OCI-LY7 (cell line): Measurements from ENCODE around the gene WIZ. TPM values are rescaled to one million over a fixed set of nuclear protein-coding genes. Genes with fewer than 3 reads are reported as not detected.
A peak's percentile ranks its signal among the peaks of the same experiment; 100 is the strongest.
"Not testable (repeated sequence)": the region's sequence is repeated elsewhere in the genome, so short reads cannot be mapped to it uniquely, and the experiment has no call there.

ENCODE experiments used
- BruUV-seq: library from RNA; stranded (reverse); fragments of 400-500 nt; replicated peaks from 2 replicates; lab custom pipeline; 2021; lab: Mats Ljungman, UMichigan
- CTCF ChIA-PET: fragments of 300-600 bp; sonication (Branson Sonifier 250); formaldehyde crosslinking; loops from one replicate; lab custom pipeline; 2022; ENCODE audit warnings: antibody characterized with exemption; ENCODE audit not compliant: unreplicated experiment; lab: Charles Lee
- POLR2A ChIA-PET: fragments of 300-600 bp; sonication (Branson Sonifier 250); formaldehyde crosslinking; loops from one replicate; lab custom pipeline; 2022; ENCODE audit warnings: antibody characterized with exemption; lab: Charles Lee
- DNase-seq: peaks from one replicate; pipeline ENCODE4 v3.0.0-alpha.2; 2015; ENCODE audit warnings: low spot score
- H2AFZ ChIP-seq: fragments of 200-600 bp; sonication (generic), shearing (Covaris generic); 2 replicates; pipeline ENCODE4 v1.6.1; 2014; ENCODE audit warnings: mild to moderate bottlenecking, antibody characterized with exemption, low read length, moderate library complexity
- H3K27ac ChIP-seq: fragments of 200-600 bp; sonication (generic); 2 replicates; pipeline ENCODE4 v1.5.1; 2014; ENCODE audit warnings: mixed run types, low read depth, mild to moderate bottlenecking, moderate library complexity, low read length, inconsistent platforms; ENCODE audit not compliant: poor library complexity, severe bottlenecking
- H3K36me3 ChIP-seq: fragments of 200-600 bp; sonication (generic); 2 replicates; pipeline ENCODE4 v1.6.1; 2014; ENCODE audit warnings: mild to moderate bottlenecking, antibody characterized with exemption, low read length, moderate library complexity, mixed read lengths; ENCODE audit not compliant: insufficient read depth
- H3K4me1 ChIP-seq: fragments of 200-600 bp; sonication (generic); 2 replicates; pipeline ENCODE4 v1.5.1; 2014; ENCODE audit warnings: mild to moderate bottlenecking, low read length; ENCODE audit not compliant: insufficient read depth, poor library complexity, severe bottlenecking
- H3K4me2 ChIP-seq: fragments of 200-600 bp; sonication (generic); 2 replicates; pipeline ENCODE4 v1.6.1; 2014; ENCODE audit warnings: mild to moderate bottlenecking, low read length
- H3K4me3 ChIP-seq: fragments of 200-600 bp; sonication (generic); 2 replicates; pipeline ENCODE4 v1.5.1; 2014; ENCODE audit warnings: mild to moderate bottlenecking, low read depth, low read length; ENCODE audit not compliant: poor library complexity, severe bottlenecking
- H3K79me2 ChIP-seq: fragments of 200-600 bp; sonication (generic); 2 replicates; pipeline ENCODE4 v1.6.1; 2016; ENCODE audit warnings: low read depth, mild to moderate bottlenecking, low read length, moderate library complexity, mixed read lengths; ENCODE audit not compliant: insufficient read depth
- H3K9me2 ChIP-seq: fragments of 200-600 bp; sonication (generic); 2 replicates; pipeline ENCODE4 v1.6.1; 2016; ENCODE audit warnings: mild to moderate bottlenecking, low read length, mixed read lengths; ENCODE audit not compliant: insufficient read depth
- H3K9me3 ChIP-seq: fragments of 200-600 bp; sonication (generic); 2 replicates; pipeline ENCODE4 v1.6.1; 2014; ENCODE audit warnings: mild to moderate bottlenecking, mixed run types, low read length, mixed read lengths
- H4K20me1 ChIP-seq: fragments of 200-600 bp; sonication (generic); 2 replicates; pipeline ENCODE4 v1.6.1; 2014; ENCODE audit warnings: mild to moderate bottlenecking, antibody characterized with exemption, low read length, moderate library complexity, mixed read lengths; ENCODE audit not compliant: insufficient read depth
- EZH2phosphoT487 ChIP-seq: fragments of 200-600 bp; sonication (generic); IDR thresholded peaks from 2 replicates; pipeline ENCODE4 v1.6.1; 2018; ENCODE audit warnings: low read depth, borderline replicate concordance, mild to moderate bottlenecking, mixed run types, antibody characterized with exemption, low read length, moderate library complexity, mixed read lengths
- intact Hi-C: fragments of 100-400 bp; cut with micrococcal nuclease; formaldehyde crosslinking; loops from one replicate; pipeline ENCODE4 v1.10.0; 2022; ENCODE audit not compliant: unreplicated experiment
- total RNA-seq, 2 experiments: library from RNA; depleted of rRNA in 1 of 2; stranded (reverse); fragments of >200 nt in 1 of 2; shearing (Covaris generic) in 1 of 2; gene quantifications; 2 replicates each; pipeline ENCODE4 v1.2.3, GENCODE V29; 2014 to 2022
- TF ChIP-seq, protein P1 (sequence below): fragments of 200-600 bp; sonication (generic); conservative IDR thresholded peaks from 2 replicates; pipeline ENCODE4 v1.5.1; 2014; ENCODE audit warnings: mild to moderate bottlenecking, antibody characterized with exemption, low read length, moderate library complexity, mixed read lengths

WIZ gene
- total RNA-seq, 2 experiments from 2014 or later, result 16.4 to 35.9 TPM

DNA sequence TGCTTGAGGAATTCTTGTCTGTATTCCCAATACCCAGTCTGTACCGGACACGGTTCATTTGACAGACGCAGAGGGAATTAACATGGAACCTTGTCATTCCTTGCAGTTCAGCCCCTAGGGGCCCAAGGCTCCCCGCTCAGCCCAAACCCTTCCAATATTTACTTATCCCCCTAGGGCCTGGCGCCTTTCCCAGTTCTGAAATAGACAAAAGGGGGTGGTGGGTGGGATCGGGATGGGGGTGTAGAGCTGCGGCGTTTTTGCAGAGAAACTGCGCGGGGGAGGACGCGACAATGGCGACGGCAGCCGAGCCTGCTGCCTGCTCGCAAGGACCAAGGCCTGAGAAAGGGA lies 31.6 kb downstream of the WIZ start:
- Histone ChIP-seq H3K36me3 (peaks cover 44% of the 10 kb centered on the region), H3K27ac (peak overlapping the region; percentile 69), H4K20me1 (peaks cover 19% of the 10 kb centered on the region; the same call in 1 of the 2 replicates), H3K79me2 (peaks cover 51% of the 10 kb centered on the region), H2AFZ (peak overlapping the region; percentile 34; the same call in 1 of the 2 replicates), H3K9me3 (no peaks in the 10 kb centered on the region), H3K4me2 (peak overlapping the region; percentile 78), H3K4me1 (peaks cover 28% of the 10 kb centered on the region), H3K9me2 (no peaks in the 10 kb centered on the region), H3K4me3 (peak overlapping the region; percentile 84)
- CTCF ChIA-PET, result interaction anchor here (0.9 to 2.1 kb wide), 2 partner anchors 33 to 138 kb away, joined by 3 to 11 read pairs; no protein-coding TSS in a partner anchor
- intact Hi-C loops, result loop anchor here (2.0 to 5.0 kb wide), 2 partner anchors 39 to 86 kb away; partner anchors contain the start of genes AKAP8 and BRD4
- POLR2A ChIA-PET, result interaction anchor here (0.6 to 2.2 kb wide), 5 partner anchors 13 to 726 kb away, joined by 3 to 12 read pairs (median 4); partner anchors contain the start of gene AKAP8
- TF ChIP-seq EZH2phosphoT487, result no peak
- TF ChIP-seq, protein P1, sequence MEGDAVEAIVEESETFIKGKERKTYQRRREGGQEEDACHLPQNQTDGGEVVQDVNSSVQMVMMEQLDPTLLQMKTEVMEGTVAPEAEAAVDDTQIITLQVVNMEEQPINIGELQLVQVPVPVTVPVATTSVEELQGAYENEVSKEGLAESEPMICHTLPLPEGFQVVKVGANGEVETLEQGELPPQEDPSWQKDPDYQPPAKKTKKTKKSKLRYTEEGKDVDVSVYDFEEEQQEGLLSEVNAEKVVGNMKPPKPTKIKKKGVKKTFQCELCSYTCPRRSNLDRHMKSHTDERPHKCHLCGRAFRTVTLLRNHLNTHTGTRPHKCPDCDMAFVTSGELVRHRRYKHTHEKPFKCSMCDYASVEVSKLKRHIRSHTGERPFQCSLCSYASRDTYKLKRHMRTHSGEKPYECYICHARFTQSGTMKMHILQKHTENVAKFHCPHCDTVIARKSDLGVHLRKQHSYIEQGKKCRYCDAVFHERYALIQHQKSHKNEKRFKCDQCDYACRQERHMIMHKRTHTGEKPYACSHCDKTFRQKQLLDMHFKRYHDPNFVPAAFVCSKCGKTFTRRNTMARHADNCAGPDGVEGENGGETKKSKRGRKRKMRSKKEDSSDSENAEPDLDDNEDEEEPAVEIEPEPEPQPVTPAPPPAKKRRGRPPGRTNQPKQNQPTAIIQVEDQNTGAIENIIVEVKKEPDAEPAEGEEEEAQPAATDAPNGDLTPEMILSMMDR, result no peak
- BruUV-seq, result no TSS peak
- DNase-seq, result no peak

- TF ChIP-seq, protein P1, result no peak
- TF ChIP-seq EZH2phosphoT487, result no peak
- H3K4me1 ChIP-seq, result peaks cover 32% of the 10 kb centered on the region
- H3K4me2 ChIP-seq, result peak overlapping the region; percentile 78
- H2AFZ ChIP-seq, result no peak overlapping the region
- peaks cover 43% of the 10 kb centered on the region for H3K36me3 ChIP-seq
- ChIA-PET POLR2A (interaction anchor here (1.6 to 2.2 kb wide), 2 partner anchors 19 to 38 kb away, joined by 4 to 12 read pairs; partner anchors contain the start of gene AKAP8), CTCF (no interaction called here)
- H3K27ac ChIP-seq, result peak overlapping the region; percentile 69
- no TSS peak for BruUV-seq
- no peaks in the 10 kb centered on the region for H3K9me3 ChIP-seq
- H3K79me2 ChIP-seq, result peaks cover 56% of the 10 kb centered on the region
- peak overlapping the region; percentile 84 for H3K4me3 ChIP-seq
- DNase-seq, result peak; percentile 5
- intact Hi-C loops, result loop anchor here (2.0 to 5.0 kb wide), 2 partner anchors 39 to 85 kb away; partner anchors contain the start of genes AKAP8 and BRD4
- no peaks in the 10 kb centered on the region for H3K9me2 ChIP-seq
- H4K20me1 ChIP-seq, result peaks cover 23% of the 10 kb centered on the region
Observed at GRCh38 chr19:15417699-15418098, 32.1 kb downstream of the WIZ start.

DNA sequence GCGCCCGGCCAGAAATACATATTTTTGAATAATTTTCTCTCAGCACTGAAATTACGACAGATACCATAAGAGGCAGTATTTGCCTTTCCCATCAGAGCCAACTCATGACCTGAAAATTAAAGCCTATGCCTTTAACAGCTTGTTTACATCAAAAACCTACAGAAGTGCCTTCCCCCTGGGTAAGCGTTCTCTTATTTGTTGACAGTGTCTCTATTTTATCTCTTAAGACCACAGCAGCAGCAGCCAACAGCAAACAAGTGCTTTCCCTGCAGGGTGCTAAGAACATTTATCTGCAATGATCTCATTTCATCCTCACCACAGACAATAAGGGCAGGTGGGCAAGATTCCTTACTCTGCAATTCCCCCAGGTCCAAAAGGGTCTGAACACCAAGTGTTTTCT lies 36.9 kb downstream of the WIZ start:
- H3K27ac ChIP-seq, result no peak overlapping the region
- peaks cover 71% of the 10 kb centered on the region for H3K36me3 ChIP-seq
- peaks cover 89% of the 10 kb centered on the region for H3K79me2 ChIP-seq
- no peak for TF ChIP-seq EZH2phosphoT487
- TF ChIP-seq, protein P1, result no peak
- peaks cover 24% of the 10 kb centered on the region for H3K4me1 ChIP-seq
- DNase-seq, result no peak
- H3K4me2 ChIP-seq, result no peak overlapping the region
- H3K9me3 ChIP-seq, result no peaks in the 10 kb centered on the region
- H2AFZ ChIP-seq, result no peak overlapping the region
- no peak overlapping the region for H3K4me3 ChIP-seq
- H3K9me2 ChIP-seq, result no peaks in the 10 kb centered on the region
- intact Hi-C loops, result no loop called here
- no TSS peak for BruUV-seq
- POLR2A ChIA-PET, result interaction anchor here (0.6 kb wide), 1 partner anchor 32 kb away, joined by 3 read pairs; no protein-coding TSS in a partner anchor
- peaks cover 21% of the 10 kb centered on the region for H4K20me1 ChIP-seq
- CTCF ChIA-PET, result no interaction called here

DNA sequence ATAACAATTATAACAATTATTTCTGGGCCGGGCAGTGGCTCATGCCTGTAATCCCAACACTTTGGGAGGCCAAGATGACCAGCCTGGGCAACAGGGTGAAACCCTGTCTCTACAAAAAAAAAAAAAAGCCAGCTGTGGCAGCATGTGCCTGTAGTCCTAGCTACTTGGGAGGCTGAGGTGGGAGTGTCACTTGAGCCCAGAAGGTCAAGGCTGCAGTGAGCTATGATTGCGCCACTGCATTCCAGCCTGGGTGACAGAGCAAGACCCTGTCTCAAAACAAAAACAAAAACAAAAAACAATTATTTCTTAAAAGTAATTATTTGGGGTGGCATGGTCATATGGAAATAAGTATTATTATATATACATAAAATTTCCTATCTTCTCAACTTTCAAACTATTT lies 38.4 kb downstream of the WIZ start:
- H3K4me2 ChIP-seq, H3K27ac ChIP-seq, H3K4me3 ChIP-seq, BruUV-seq, H3K4me1 ChIP-seq, H3K9me2 ChIP-seq, intact Hi-C loops, CTCF ChIA-PET, POLR2A ChIA-PET, H2AFZ ChIP-seq, H3K9me3 ChIP-seq, DNase-seq: not testable (repeated sequence)
- Histone ChIP-seq H4K20me1 (peaks cover 11% of the 10 kb centered on the region), H3K79me2 (peaks cover 89% of the 10 kb centered on the region), H3K36me3 (peaks cover 74% of the 10 kb centered on the region)
